ENCODE data around the gene EIF3D. TPM values are rescaled to one million over a fixed set of nuclear protein-coding genes. Genes with fewer than 3 reads are reported as not detected.

The EIF3D gene
- total and polyA plus RNA-seq, 7 experiments from 2014 or later: 163 to 257 (median 222) TPM

GRCh38 chr22:36563444-36563843, 34.5 kb upstream of the EIF3D start:
- Mint-ChIP-seq H3K4me1 (peaks cover 0 to 5% (median 0%) of the 10 kb centered on the region in 7 donors), H3K27ac (no peak overlapping the region), H3K27me3 (peaks cover 24 to 49% (median 32%) of the 10 kb centered on the region in 5 donors), H3K9me3 (no peaks in the 10 kb centered on the region), H3K36me3 (no peaks in the 10 kb centered on the region), H3K4me3 (no peak overlapping the region)
- Histone ChIP-seq H3K36me3 (ENCODE audit: control insufficient read depth in 2 of 3, insufficient read depth in 3 of 3, low read length in 3 of 3) (no peaks in the 10 kb centered on the region), H3K27ac (ENCODE audit: low read depth, low read length) (no peak overlapping the region), H3K27me3 (ENCODE audit: control insufficient read depth in 2 of 2, insufficient read depth in 2 of 2, low read length in 2 of 2) (peaks cover 0 to 3% of the 10 kb centered on the region in 2 donors), H3K4me3 (ENCODE audit: low read length) (no peak overlapping the region), H3K4me1 (ENCODE audit: control insufficient read depth in 2 of 2, insufficient read depth in 2 of 2, low read length in 2 of 2) (no peaks in the 10 kb centered on the region), H3K9me3 (ENCODE audit: control insufficient read depth in 2 of 3, low read length in 3 of 3) (no peaks in the 10 kb centered on the region)
- ChIA-PET CTCF (no interaction called here), POLR2A (no interaction called here)
- intact Hi-C loops (cut with micrococcal nuclease): no loop called here
- DNase-seq (no peak), ATAC-seq (no peak)

GRCh38 chr22:36563001-36563400, 34.0 kb upstream of the EIF3D start:
- DNase-seq (no peak), ATAC-seq (no peak)
- H3K9me3 Mint-ChIP-seq: no peaks in the 10 kb centered on the region
- H3K27me3 Mint-ChIP-seq: peaks cover 24 to 47% (median 32%) of the 10 kb centered on the region in 5 donors
- Histone ChIP-seq H3K4me1 (ENCODE audit: control insufficient read depth in 2 of 2, insufficient read depth in 2 of 2, low read length in 2 of 2) (no peaks in the 10 kb centered on the region), H3K4me3 (ENCODE audit: low read length) (no peak overlapping the region), H3K27ac (ENCODE audit: low read depth, low read length) (no peak overlapping the region), H3K27me3 (ENCODE audit: control insufficient read depth in 2 of 2, insufficient read depth in 2 of 2, low read length in 2 of 2) (peaks cover 0 to 3% of the 10 kb centered on the region in 2 donors), H3K36me3 (ENCODE audit: control insufficient read depth in 2 of 3, insufficient read depth in 3 of 3, low read length in 3 of 3) (no peaks in the 10 kb centered on the region), H3K9me3 (ENCODE audit: control insufficient read depth in 2 of 3, low read length in 3 of 3) (no peaks in the 10 kb centered on the region)
- POLR2A ChIA-PET: no interaction called here
- no peak overlapping the region for H3K4me3 Mint-ChIP-seq
- CTCF ChIA-PET: no interaction called here
- H3K27ac Mint-ChIP-seq: no peak overlapping the region
- H3K4me1 Mint-ChIP-seq: peaks cover 0 to 5% (median 0%) of the 10 kb centered on the region in 7 donors
- intact Hi-C loops (cut with micrococcal nuclease): no loop called here
- no peaks in the 10 kb centered on the region for H3K36me3 Mint-ChIP-seq

GRCh38 chr22:36562261-36562835, 33.4 kb upstream of the EIF3D start:
- Mint-ChIP-seq H3K4me1 (peaks cover 0 to 5% (median 0%) of the 10 kb centered on the region in 7 donors), H3K27ac (no peak overlapping the region), H3K4me3 (peak overlapping the region in 1 of 10 donors; percentile 48), H3K36me3 (no peaks in the 10 kb centered on the region), H3K27me3 (peaks cover 23 to 45% (median 32%) of the 10 kb centered on the region in 5 donors), H3K9me3 (no peaks in the 10 kb centered on the region)
- intact Hi-C loops (cut with micrococcal nuclease): no loop called here
- H3K9me3 ChIP-seq (ENCODE audit: control insufficient read depth in 2 of 3, low read length in 3 of 3): no peaks in the 10 kb centered on the region
- ATAC-seq (no peak), DNase-seq (no peak)
- H3K4me3 ChIP-seq (ENCODE audit: low read length): no peak overlapping the region
- H3K27me3 ChIP-seq (ENCODE audit: control insufficient read depth in 2 of 2, insufficient read depth in 2 of 2, low read length in 2 of 2): peaks cover 0 to 3% of the 10 kb centered on the region in 2 donors
- ChIA-PET POLR2A (no interaction called here), CTCF (no interaction called here)
- H3K4me1 ChIP-seq (ENCODE audit: control insufficient read depth in 2 of 2, insufficient read depth in 2 of 2, low read length in 2 of 2): no peaks in the 10 kb centered on the region
- no peak overlapping the region for H3K27ac ChIP-seq (ENCODE audit: low read depth, low read length)
- H3K36me3 ChIP-seq (ENCODE audit: control insufficient read depth in 2 of 3, insufficient read depth in 3 of 3, low read length in 3 of 3): no peaks in the 10 kb centered on the region

- no peak overlapping the region for H3K27ac ChIP-seq (ENCODE audit: low read depth, low read length)
- H3K9me3 Mint-ChIP-seq: no peaks in the 10 kb centered on the region
- intact Hi-C loops (cut with micrococcal nuclease): no loop called here
- peaks cover 0 to 5% (median 0%) of the 10 kb centered on the region in 7 donors for H3K4me1 Mint-ChIP-seq
- no peaks in the 10 kb centered on the region for H3K9me3 ChIP-seq (ENCODE audit: control insufficient read depth in 2 of 3, low read length in 3 of 3)
- no peak overlapping the region for H3K27ac Mint-ChIP-seq
- ChIA-PET POLR2A (no interaction called here), CTCF (no interaction called here)
- no peaks in the 10 kb centered on the region for H3K36me3 Mint-ChIP-seq
- no peaks in the 10 kb centered on the region for H3K36me3 ChIP-seq (ENCODE audit: control insufficient read depth in 2 of 3, insufficient read depth in 3 of 3, low read length in 3 of 3)
- peaks cover 14 to 44% (median 32%) of the 10 kb centered on the region in 5 donors for H3K27me3 Mint-ChIP-seq
- H3K4me3 ChIP-seq (ENCODE audit: low read length): no peak overlapping the region
- H3K27me3 ChIP-seq (ENCODE audit: control insufficient read depth in 2 of 2, insufficient read depth in 2 of 2, low read length in 2 of 2): peaks cover 0 to 3% of the 10 kb centered on the region in 2 donors
- ATAC-seq (no peak), DNase-seq (no peak)
- no peaks in the 10 kb centered on the region for H3K4me1 ChIP-seq (ENCODE audit: control insufficient read depth in 2 of 2, insufficient read depth in 2 of 2, low read length in 2 of 2)
- H3K4me3 Mint-ChIP-seq: no peak overlapping the region
Observed at GRCh38 chr22:36561291-36561811, 32.4 kb upstream of the EIF3D start.

- Histone ChIP-seq H3K9me3 (ENCODE audit: control insufficient read depth in 2 of 3, low read length in 3 of 3) (no peaks in the 10 kb centered on the region), H3K4me3 (ENCODE audit: low read length) (no peak overlapping the region), H3K27me3 (ENCODE audit: control insufficient read depth in 2 of 2, insufficient read depth in 2 of 2, low read length in 2 of 2) (peaks cover 0 to 3% of the 10 kb centered on the region in 2 donors), H3K27ac (ENCODE audit: low read depth, low read length) (no peak overlapping the region), H3K4me1 (ENCODE audit: control insufficient read depth in 2 of 2, insufficient read depth in 2 of 2, low read length in 2 of 2) (no peaks in the 10 kb centered on the region), H3K36me3 (ENCODE audit: control insufficient read depth in 2 of 3, insufficient read depth in 3 of 3, low read length in 3 of 3) (no peaks in the 10 kb centered on the region)
- ChIA-PET CTCF (no interaction called here), POLR2A (no interaction called here)
- intact Hi-C loops (cut with micrococcal nuclease): no loop called here
- H3K9me3 Mint-ChIP-seq: no peaks in the 10 kb centered on the region
- no peak overlapping the region for H3K4me3 Mint-ChIP-seq
- peaks cover 0 to 5% (median 0%) of the 10 kb centered on the region in 7 donors for H3K4me1 Mint-ChIP-seq
- no peaks in the 10 kb centered on the region for H3K36me3 Mint-ChIP-seq
- ATAC-seq (no peak), DNase-seq (no peak)
- no peak overlapping the region for H3K27ac Mint-ChIP-seq
- H3K27me3 Mint-ChIP-seq: peaks cover 14 to 39% (median 27%) of the 10 kb centered on the region in 5 donors
Observed at GRCh38 chr22:36560001-36560400, 31.0 kb upstream of the EIF3D start.

GRCh38 chr22:36554098-36554497, 25.1 kb upstream of the EIF3D start:
- Histone ChIP-seq H3K4me3 (ENCODE audit: low read length) (no peak overlapping the region), H3K4me1 (ENCODE audit: control insufficient read depth in 2 of 2, insufficient read depth in 2 of 2, low read length in 2 of 2) (no peaks in the 10 kb centered on the region), H3K36me3 (ENCODE audit: control insufficient read depth in 2 of 3, insufficient read depth in 3 of 3, low read length in 3 of 3) (no peaks in the 10 kb centered on the region), H3K27ac (ENCODE audit: low read depth, low read length) (no peak overlapping the region), H3K9me3 (ENCODE audit: control insufficient read depth in 2 of 3, low read length in 3 of 3) (no peaks in the 10 kb centered on the region), H3K27me3 (ENCODE audit: control insufficient read depth in 2 of 2, insufficient read depth in 2 of 2, low read length in 2 of 2) (no peaks in the 10 kb centered on the region)
- H3K4me3 Mint-ChIP-seq: no peak overlapping the region
- peaks cover 7 to 31% (median 18%) of the 10 kb centered on the region in 5 donors for H3K27me3 Mint-ChIP-seq
- H3K9me3 Mint-ChIP-seq: peaks cover 0 to 2% (median 0%) of the 10 kb centered on the region in 11 donors
- DNase-seq: no peak
- no peaks in the 10 kb centered on the region for H3K36me3 Mint-ChIP-seq
- intact Hi-C loops (cut with micrococcal nuclease): no loop called here
- ChIA-PET POLR2A (no interaction called here), CTCF (no interaction called here)
- H3K27ac Mint-ChIP-seq: no peak overlapping the region
- H3K4me1 Mint-ChIP-seq: peaks cover 0 to 6% (median 0%) of the 10 kb centered on the region in 7 donors
- ATAC-seq: no peak

GRCh38 chr22:36552289-36552688, 23.3 kb upstream of the EIF3D start:
- H3K4me1 Mint-ChIP-seq: peaks cover 0 to 14% (median 0%) of the 10 kb centered on the region in 7 donors
- peaks cover 0 to 2% (median 0%) of the 10 kb centered on the region in 11 donors for H3K9me3 Mint-ChIP-seq
- no peaks in the 10 kb centered on the region for H3K36me3 Mint-ChIP-seq
- POLR2A ChIA-PET: no interaction called here
- no peak overlapping the region for H3K27ac Mint-ChIP-seq
- Histone ChIP-seq H3K27ac (ENCODE audit: low read depth, low read length) (no peak overlapping the region), H3K27me3 (ENCODE audit: control insufficient read depth in 2 of 2, insufficient read depth in 2 of 2, low read length in 2 of 2) (no peaks in the 10 kb centered on the region), H3K4me3 (ENCODE audit: low read length) (no peak overlapping the region), H3K9me3 (ENCODE audit: control insufficient read depth in 2 of 3, low read length in 3 of 3) (no peaks in the 10 kb centered on the region), H3K4me1 (ENCODE audit: control insufficient read depth in 2 of 2, insufficient read depth in 2 of 2, low read length in 2 of 2) (no peaks in the 10 kb centered on the region), H3K36me3 (ENCODE audit: control insufficient read depth in 2 of 3, insufficient read depth in 3 of 3, low read length in 3 of 3) (no peaks in the 10 kb centered on the region)
- CTCF ChIA-PET: no interaction called here
- DNase-seq (no peak), ATAC-seq (peak; percentile 52)
- no peak overlapping the region for H3K4me3 Mint-ChIP-seq
- peaks cover 7 to 31% (median 18%) of the 10 kb centered on the region in 5 donors for H3K27me3 Mint-ChIP-seq
- intact Hi-C loops (cut with micrococcal nuclease): no loop called here

Data from naive thymus-derived CD4-positive, alpha-beta T cell (primary cell).